GM23338 (cell line): ENCODE data around the gene HNRNPM. TPM values are rescaled to one million over a fixed set of nuclear protein-coding genes. Genes with fewer than 3 reads are reported as not detected.
"Not testable (repeated sequence)": the region's sequence is repeated elsewhere in the genome, so short reads cannot be mapped to it uniquely, and the experiment has no call there.

Source experiments
- ATAC-seq: fragments of 200-7000 bp; cut with Tn5 transposase; 3 replicates; pipeline ENCODE4 v1.9.1; 2020
- DNase-seq: peaks from one replicate; pipeline ENCODE4 v3.0.0-alpha.2; 2015; ENCODE audit warnings: low spot score
- H2AFZ ChIP-seq: fragments of 200-600 bp; sonication (generic); 2 replicates; pipeline ENCODE4 v1.8.0; 2016; ENCODE audit warnings: antibody characterized with exemption, mild to moderate bottlenecking, moderate library complexity
- H3F3A ChIP-seq: fragments of 200-600 bp; sonication (generic); replicated peaks from 2 replicates; pipeline ENCODE4 v1.8.0; 2017; ENCODE audit warnings: antibody characterized with exemption, mixed run types, low read depth
- H3K27ac ChIP-seq: fragments of 200-600 bp; sonication (generic); 2 replicates; pipeline ENCODE4 v1.6.1; 2016; ENCODE audit warnings: low read depth
- H3K27me3 ChIP-seq: fragments of 200-600 bp; sonication (generic); 2 replicates; pipeline ENCODE4 v1.8.0; 2016; ENCODE audit warnings: mild to moderate bottlenecking, mixed run types, moderate library complexity; ENCODE audit not compliant: insufficient read depth
- H3K36me3 ChIP-seq: fragments of 200-600 bp; sonication (generic); 2 replicates; pipeline ENCODE4 v1.8.0; 2016; ENCODE audit warnings: mild to moderate bottlenecking; ENCODE audit not compliant: insufficient read depth
- H3K4me1 ChIP-seq: fragments of 200-600 bp; sonication (generic); 2 replicates; pipeline ENCODE4 v1.8.0; 2016; ENCODE audit warnings: mild to moderate bottlenecking, moderate library complexity; ENCODE audit not compliant: insufficient read depth
- H3K4me2 ChIP-seq: fragments of 200-600 bp; sonication (generic); 2 replicates; pipeline ENCODE4 v1.7.1; 2017; ENCODE audit warnings: mixed run types
- H3K4me3 ChIP-seq: fragments of 200-600 bp; sonication (generic); 2 replicates; pipeline ENCODE4 v1.6.1; 2016; ENCODE audit warnings: mixed run types
- H3K79me2 ChIP-seq: fragments of 200-600 bp; sonication (generic); replicated peaks from 2 replicates; pipeline ENCODE4 v1.8.0; 2017; ENCODE audit warnings: mild to moderate bottlenecking; ENCODE audit not compliant: insufficient read depth
- H3K9me2 ChIP-seq: fragments of 200-600 bp; sonication (generic); 2 replicates; pipeline ENCODE4 v1.8.0; 2017; ENCODE audit not compliant: insufficient read depth
- H4K20me1 ChIP-seq: fragments of 200-600 bp; sonication (generic); replicated peaks from 2 replicates; pipeline ENCODE4 v1.8.0; 2017; ENCODE audit warnings: mild to moderate bottlenecking; ENCODE audit not compliant: insufficient read depth
- H3K27ac Mint-ChIP-seq: 2 replicates; pipeline ENCODE4 v1.8.0; 2020; ENCODE audit warnings: inconsistent platforms, mild to moderate bottlenecking, moderate library complexity, mixed read lengths
- H3K27me3 Mint-ChIP-seq: 3 replicates; pipeline ENCODE4 v1.8.0; 2022; ENCODE audit warnings: low read depth, mild to moderate bottlenecking, moderate library complexity, mixed read lengths, inconsistent platforms; ENCODE audit not compliant: insufficient read depth, poor library complexity
- H3K36me3 Mint-ChIP-seq: 3 replicates; pipeline ENCODE4 v1.8.0; 2021; ENCODE audit warnings: low read depth, mild to moderate bottlenecking, inconsistent platforms, moderate library complexity, mixed read lengths
- H3K4me1 Mint-ChIP-seq: 3 replicates; pipeline ENCODE4 v1.8.0; 2020; ENCODE audit warnings: mild to moderate bottlenecking, inconsistent platforms, mixed read lengths
- H3K4me3 Mint-ChIP-seq: 3 replicates; pipeline ENCODE4 v1.8.0; 2021; ENCODE audit warnings: moderate library complexity, mild to moderate bottlenecking, inconsistent platforms, mixed read lengths
- H3K9me3 Mint-ChIP-seq: 3 replicates; pipeline ENCODE4 v1.8.0; 2020; ENCODE audit warnings: moderate library complexity, mild to moderate bottlenecking, inconsistent platforms, mixed read lengths
- CREB1 ChIP-seq: fragments of 250-450 bp; sonication (Bioruptor Pico); IDR thresholded peaks from 2 replicates; pipeline ENCODE4 v1.5.0; 2020; ENCODE audit warnings: low read depth, mild to moderate bottlenecking, moderate library complexity
- ETS1 ChIP-seq: IDR thresholded peaks from 2 replicates; pipeline ENCODE4 v1.6.1; 2016; ENCODE audit warnings: antibody characterized with exemption
- JUNB ChIP-seq: IDR thresholded peaks from one replicate; pipeline ENCODE4 v1.6.1; 2016; ENCODE audit warnings: antibody characterized with exemption; ENCODE audit not compliant: unreplicated experiment
- NANOG ChIP-seq: IDR thresholded peaks from 2 replicates; pipeline ENCODE4 v1.6.1; 2016; ENCODE audit warnings: antibody characterized with exemption, borderline replicate concordance
- POLR2AphosphoS5 ChIP-seq: IDR thresholded peaks from 2 replicates; pipeline ENCODE4 v1.6.1; 2016; ENCODE audit warnings: antibody characterized with exemption, low read depth
- ZNF331 ChIP-seq: fragments of 250-450 bp; sonication (Bioruptor Pico); IDR thresholded peaks from 2 replicates; pipeline ENCODE4 v1.5.0; 2020; ENCODE audit warnings: low read depth, mild to moderate bottlenecking, moderate library complexity
- polyA plus RNA-seq: library from polyadenylated mRNA; unstranded; fragments of >200 nt; fragmentation: Nextera tagmentation; extraction: Ambion mirVana; gene quantifications from 2 replicates; pipeline ENCODE4 v1.2.1, GENCODE V29; 2016
- total RNA-seq: library from RNA; depleted of rRNA; stranded (reverse); fragments of >200 nt; shearing (Covaris generic); gene quantifications from 2 replicates; pipeline ENCODE4 v1.2.3, GENCODE V29; 2014
- TF ChIP-seq, protein P1 (sequence below): fragments of 250-450 bp; sonication (Bioruptor Pico); IDR thresholded peaks from 2 replicates; pipeline ENCODE4 v1.5.0; 2020; ENCODE audit warnings: mild to moderate bottlenecking, moderate library complexity

The HNRNPM gene
- total and polyA plus RNA-seq, 2 experiments from 2014 or later = 291 to 389 TPM

DNA sequence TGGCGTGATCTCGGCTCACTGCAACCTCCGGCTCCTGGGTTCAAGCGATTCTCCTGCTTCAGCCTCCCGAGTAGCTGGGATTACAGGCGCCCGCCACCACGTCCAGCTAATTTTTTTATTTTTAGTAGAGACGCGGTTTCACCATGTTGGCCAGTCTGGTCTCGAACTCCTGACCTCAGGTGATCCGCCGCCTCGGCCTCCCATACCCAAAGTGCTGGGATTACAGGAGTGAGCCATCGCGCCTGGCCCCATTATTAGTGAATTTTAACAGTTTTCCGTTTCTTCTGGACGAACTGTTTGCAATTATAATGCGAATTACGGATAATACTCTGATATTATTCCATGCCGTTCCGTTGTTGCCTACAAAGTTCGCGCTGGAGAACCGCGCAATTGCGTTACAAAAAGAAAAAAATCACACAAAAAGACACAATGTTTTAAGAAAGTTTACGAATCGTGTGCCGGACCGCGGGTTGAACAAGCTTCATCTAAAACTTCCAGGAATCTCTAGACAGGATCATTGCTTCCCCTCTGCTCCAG lies 567 bp upstream of the HNRNPM start:
- Histone ChIP-seq H3F3A (peaks cover 21% of the 10 kb centered on the region), H3K4me2 (peak overlapping the region; percentile 85), H3K4me3 (peak overlapping the region; percentile 97), H3K27ac (peak overlapping the region; percentile 97), H2AFZ (peak overlapping the region; percentile 77), H3K4me1 (peaks cover 34% of the 10 kb centered on the region), H4K20me1 (peaks cover 22% of the 10 kb centered on the region), H3K79me2 (peaks cover 48% of the 10 kb centered on the region)
- H3K27me3 ChIP-seq, ATAC-seq, H3K9me3 Mint-ChIP-seq, DNase-seq, H3K27me3 Mint-ChIP-seq, H3K9me2 ChIP-seq, H3K36me3 ChIP-seq: not testable (repeated sequence)
- peak overlapping the region; percentile 95 for H3K27ac Mint-ChIP-seq
- H3K4me1 Mint-ChIP-seq = peaks cover 38% of the 10 kb centered on the region
- TF ChIP-seq ETS1 = peak; percentile 8; the same call in 1 of the 2 replicates
- peak overlapping the region; percentile 90 for H3K4me3 Mint-ChIP-seq
- H3K36me3 Mint-ChIP-seq = peaks cover 38% of the 10 kb centered on the region

DNA sequence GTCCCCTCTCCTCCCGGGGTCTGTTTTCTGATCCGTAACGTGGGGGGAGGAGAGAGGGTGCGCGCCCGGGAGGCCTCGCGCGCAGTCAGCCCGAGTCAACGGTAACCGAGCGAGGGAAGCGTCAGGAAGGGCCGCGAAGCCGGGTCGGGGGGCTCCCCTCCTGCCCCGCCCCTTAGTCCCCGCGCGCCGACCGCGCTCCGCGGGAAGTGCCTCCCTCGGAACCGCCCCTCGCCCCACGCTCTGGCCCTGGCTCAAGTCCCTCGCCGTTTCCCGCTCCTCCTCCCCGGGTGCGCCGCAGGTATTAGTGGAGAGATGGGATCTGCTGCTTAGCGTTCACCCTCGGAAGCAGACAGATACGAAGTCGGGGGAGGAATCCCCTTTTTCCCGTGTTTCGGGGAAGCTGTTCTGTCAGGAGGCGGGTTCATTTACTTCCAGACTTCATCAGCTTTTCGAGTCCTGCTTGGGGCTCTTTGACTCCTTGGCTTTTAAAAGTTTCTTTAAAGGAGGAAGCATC lies 770 bp downstream of the HNRNPM start:
- peaks cover 28% of the 10 kb centered on the region for H4K20me1 ChIP-seq

More for the DNA sequence above, 770 bp downstream of the HNRNPM start:
- Mint-ChIP-seq H3K4me3 (peak overlapping the region; percentile 90), H3K4me1 (peaks cover 47% of the 10 kb centered on the region), H3K36me3 (peaks cover 40% of the 10 kb centered on the region), H3K27ac (peak overlapping the region; percentile 95), H3K27me3 (peaks cover 9% of the 10 kb centered on the region), H3K9me3 (no peaks in the 10 kb centered on the region)
- H3K4me2 ChIP-seq = peak overlapping the region; percentile 99
- no peaks in the 10 kb centered on the region for H3K9me2 ChIP-seq
- H3K4me1 ChIP-seq = peaks cover 44% of the 10 kb centered on the region
- H3K4me3 ChIP-seq = peak overlapping the region; percentile 97
- peak; percentile 13 for ATAC-seq
- H3K27ac ChIP-seq = peak overlapping the region; percentile 87
- TF ChIP-seq ZNF331 (no peak), CREB1 (no peak), JUNB (no peak), NANOG (no peak), POLR2AphosphoS5 (no peak)
- TF ChIP-seq, protein P1, sequence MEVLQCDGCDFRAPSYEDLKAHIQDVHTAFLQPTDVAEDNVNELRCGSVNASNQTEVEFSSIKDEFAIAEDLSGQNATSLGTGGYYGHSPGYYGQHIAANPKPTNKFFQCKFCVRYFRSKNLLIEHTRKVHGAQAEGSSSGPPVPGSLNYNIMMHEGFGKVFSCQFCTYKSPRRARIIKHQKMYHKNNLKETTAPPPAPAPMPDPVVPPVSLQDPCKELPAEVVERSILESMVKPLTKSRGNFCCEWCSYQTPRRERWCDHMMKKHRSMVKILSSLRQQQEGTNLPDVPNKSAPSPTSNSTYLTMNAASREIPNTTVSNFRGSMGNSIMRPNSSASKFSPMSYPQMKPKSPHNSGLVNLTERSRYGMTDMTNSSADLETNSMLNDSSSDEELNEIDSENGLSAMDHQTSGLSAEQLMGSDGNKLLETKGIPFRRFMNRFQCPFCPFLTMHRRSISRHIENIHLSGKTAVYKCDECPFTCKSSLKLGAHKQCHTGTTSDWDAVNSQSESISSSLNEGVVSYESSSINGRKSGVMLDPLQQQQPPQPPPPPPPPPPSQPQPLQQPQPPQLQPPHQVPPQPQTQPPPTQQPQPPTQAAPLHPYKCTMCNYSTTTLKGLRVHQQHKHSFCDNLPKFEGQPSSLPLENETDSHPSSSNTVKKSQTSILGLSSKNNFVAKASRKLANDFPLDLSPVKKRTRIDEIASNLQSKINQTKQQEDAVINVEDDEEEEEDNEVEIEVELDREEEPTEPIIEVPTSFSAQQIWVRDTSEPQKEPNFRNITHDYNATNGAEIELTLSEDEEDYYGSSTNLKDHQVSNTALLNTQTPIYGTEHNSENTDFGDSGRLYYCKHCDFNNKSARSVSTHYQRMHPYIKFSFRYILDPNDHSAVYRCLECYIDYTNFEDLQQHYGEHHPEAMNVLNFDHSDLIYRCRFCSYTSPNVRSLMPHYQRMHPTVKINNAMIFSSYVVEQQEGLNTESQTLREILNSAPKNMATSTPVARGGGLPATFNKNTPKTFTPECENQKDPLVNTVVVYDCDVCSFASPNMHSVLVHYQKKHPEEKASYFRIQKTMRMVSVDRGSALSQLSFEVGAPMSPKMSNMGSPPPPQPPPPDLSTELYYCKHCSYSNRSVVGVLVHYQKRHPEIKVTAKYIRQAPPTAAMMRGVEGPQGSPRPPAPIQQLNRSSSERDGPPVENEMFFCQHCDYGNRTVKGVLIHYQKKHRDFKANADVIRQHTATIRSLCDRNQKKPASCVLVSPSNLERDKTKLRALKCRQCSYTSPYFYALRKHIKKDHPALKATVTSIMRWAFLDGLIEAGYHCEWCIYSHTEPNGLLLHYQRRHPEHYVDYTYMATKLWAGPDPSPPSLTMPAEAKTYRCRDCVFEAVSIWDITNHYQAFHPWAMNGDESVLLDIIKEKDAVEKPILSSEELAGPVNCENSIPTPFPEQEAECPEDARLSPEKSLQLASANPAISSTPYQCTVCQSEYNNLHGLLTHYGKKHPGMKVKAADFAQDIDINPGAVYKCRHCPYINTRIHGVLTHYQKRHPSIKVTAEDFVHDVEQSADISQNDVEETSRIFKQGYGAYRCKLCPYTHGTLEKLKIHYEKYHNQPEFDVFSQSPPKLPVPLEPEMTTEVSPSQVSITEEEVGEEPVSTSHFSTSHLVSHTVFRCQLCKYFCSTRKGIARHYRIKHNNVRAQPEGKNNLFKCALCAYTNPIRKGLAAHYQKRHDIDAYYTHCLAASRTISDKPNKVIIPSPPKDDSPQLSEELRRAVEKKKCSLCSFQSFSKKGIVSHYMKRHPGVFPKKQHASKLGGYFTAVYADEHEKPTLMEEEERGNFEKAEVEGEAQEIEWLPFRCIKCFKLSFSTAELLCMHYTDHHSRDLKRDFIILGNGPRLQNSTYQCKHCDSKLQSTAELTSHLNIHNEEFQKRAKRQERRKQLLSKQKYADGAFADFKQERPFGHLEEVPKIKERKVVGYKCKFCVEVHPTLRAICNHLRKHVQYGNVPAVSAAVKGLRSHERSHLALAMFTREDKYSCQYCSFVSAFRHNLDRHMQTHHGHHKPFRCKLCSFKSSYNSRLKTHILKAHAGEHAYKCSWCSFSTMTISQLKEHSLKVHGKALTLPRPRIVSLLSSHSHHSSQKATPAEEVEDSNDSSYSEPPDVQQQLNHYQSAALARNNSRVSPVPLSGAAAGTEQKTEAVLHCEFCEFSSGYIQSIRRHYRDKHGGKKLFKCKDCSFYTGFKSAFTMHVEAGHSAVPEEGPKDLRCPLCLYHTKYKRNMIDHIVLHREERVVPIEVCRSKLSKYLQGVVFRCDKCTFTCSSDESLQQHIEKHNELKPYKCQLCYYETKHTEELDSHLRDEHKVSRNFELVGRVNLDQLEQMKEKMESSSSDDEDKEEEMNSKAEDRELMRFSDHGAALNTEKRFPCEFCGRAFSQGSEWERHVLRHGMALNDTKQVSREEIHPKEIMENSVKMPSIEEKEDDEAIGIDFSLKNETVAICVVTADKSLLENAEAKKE (CRISPR knock-in tag) = no peak
- no peak overlapping the region for H2AFZ ChIP-seq
- no peaks in the 10 kb centered on the region for H3K36me3 ChIP-seq
- H3F3A ChIP-seq = peaks cover 21% of the 10 kb centered on the region
- peaks cover 61% of the 10 kb centered on the region for H3K79me2 ChIP-seq
- peak; percentile 44 for DNase-seq
- H3K27me3 ChIP-seq = no peaks in the 10 kb centered on the region
